ENCODE results near the gene LRRC19.
A peak's percentile ranks its signal among the peaks of the same experiment; 100 is the strongest.

The LRRC19 gene

DNA sequence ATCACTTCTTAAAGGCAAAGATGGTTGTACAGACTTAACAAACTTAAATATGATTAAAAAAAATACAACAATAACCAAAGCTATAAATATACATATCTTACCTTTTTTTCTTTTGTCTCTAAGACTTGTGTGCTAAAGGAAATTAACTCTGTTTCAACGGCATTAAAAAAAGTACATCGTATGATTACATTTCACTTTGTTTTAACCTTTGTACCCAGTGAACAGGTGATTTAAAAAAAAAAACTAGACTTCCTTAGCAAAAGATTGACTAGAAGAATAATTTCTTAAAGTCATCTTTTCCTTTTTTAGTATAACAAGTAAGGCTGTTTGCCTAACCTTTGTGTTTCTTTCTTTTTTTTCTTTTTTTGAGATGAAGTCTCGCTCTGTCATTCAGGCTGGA lies at the start of gene LRRC19:
LRRC19 (minus strand) TSS at position 182 of the 400 bp plus-strand sequence. CDS start 5,978 bp downstream, outside the sequence.
- Histone ChIP-seq H3K27ac (no peak within 1 kb of the TSS), H3K4me3 (no peak within 1 kb of the TSS)

DNA sequence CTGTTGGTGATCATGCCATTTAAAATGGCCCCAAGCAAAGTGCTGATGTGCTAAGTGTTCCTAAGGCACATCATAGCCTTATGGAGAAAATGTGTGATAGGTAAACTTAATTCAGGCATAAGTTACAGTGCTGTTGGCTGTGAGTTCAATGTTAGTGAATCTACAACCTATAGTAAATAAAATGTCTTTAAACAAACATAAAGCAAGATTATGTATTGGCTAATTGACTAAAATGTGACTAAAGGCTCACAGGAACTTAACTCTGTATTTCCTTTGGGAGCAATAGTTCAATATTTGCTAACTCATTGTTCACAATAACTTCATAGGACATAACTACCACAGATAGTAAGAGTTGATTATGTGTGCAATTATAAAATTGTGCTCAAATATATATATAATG lies 49.4 kb upstream of the LRRC19 start:
- no peak overlapping the region for H3K4me3 ChIP-seq
- H3K27ac ChIP-seq: no peak overlapping the region

DNA sequence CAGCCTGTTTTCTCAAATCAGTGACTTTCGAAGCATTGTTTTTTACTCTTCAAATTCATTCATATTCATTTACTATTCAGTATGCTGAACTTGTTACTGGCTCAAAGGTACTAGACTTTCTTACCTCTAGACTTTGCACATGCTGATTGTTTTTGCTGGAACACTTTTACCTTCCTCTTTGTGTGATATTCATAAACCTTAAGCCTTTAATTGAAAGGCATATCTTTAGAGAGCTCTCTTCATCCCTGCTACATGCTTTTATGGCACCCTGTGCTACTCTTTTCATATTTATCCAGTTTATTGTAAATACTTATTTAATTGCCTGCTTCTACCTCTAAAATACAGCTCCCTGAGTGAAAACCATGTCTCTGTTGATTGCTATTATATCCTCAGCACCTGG lies 48.7 kb upstream of the LRRC19 start:
- no peak overlapping the region for H3K27ac ChIP-seq
- H3K4me3 ChIP-seq: no peak overlapping the region

DNA sequence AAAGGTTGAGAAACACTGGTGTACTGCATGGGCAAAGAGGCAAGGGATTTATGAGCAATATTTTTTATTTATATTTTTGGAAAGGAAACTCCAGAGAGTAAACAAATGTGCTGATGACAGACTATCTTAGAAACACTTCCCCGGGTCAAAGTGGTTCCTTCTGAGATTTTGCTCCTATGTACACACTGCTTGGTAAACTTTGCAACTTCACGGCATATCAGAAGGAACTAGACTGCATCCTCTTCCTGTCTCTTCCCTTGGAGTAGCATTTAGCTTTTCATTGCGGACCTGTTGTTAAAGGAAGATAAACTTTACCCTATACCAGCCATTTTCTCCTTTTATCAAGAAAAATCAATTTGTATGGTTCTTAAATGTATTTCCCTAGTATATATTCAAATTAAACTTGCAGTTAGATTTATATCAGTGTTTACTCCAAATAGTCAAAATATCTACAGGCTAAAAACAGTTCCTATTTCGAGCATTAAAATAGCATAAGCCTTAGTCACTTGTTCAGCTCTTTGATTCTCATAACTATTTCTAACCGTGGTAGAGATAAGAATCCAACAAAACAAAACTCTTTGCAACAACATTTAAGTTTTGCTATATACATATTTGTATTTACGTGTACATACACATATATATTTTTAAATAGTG lies 48.0 kb upstream of the LRRC19 start:
- H3K4me3 ChIP-seq: no peak overlapping the region
- H3K27ac ChIP-seq: no peak overlapping the region

- Histone ChIP-seq H3K27ac (peak overlapping the region in 1 of 21 experiments; percentile 27), H3K4me3 (no peak overlapping the region)
These were observed 41.7 kb upstream of the LRRC19 start for GRCh38 chr9:27047136-27047535.

DNA sequence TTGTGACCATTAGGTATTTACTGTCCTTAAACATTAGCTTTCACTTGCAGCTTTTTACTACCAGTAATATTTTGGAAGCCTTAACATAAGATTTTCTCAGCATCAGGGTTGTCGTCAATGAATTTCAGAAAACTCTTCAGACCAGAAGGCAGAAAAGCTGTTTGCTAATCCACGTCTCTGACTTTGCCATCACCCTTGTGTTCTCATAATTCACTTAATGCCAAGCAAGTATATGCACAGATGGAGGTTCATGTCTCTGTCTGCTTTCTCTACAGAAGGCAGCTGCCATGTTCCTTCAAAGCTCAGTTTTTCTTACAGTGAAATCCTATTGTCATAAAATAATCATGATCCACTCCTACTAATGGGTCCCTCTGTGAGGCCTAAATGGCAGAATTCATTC lies 37.7 kb upstream of the LRRC19 start:
- no peak overlapping the region for H3K4me3 ChIP-seq
- no peak overlapping the region for H3K27ac ChIP-seq

DNA sequence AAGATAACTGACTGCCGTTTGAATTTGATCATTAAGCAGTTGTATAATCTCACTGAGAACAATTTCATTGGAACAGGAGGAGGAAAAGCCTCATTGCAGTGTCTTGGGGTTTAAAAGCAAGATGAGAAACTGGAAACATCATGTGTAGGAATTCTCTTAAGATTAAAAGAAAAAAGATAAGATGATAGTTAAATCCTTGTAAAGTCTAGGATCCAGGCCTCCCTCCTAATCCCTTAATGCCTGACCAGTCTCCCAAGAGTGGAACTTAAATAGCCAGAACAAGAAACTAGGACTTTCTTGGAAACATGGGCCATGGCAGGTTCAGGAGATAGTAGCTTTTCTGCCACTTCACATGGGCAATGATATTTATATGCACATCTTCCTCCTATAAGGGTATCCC lies 37.0 kb upstream of the LRRC19 start:
- H3K27ac ChIP-seq: no peak overlapping the region
- H3K4me3 ChIP-seq: no peak overlapping the region

DNA sequence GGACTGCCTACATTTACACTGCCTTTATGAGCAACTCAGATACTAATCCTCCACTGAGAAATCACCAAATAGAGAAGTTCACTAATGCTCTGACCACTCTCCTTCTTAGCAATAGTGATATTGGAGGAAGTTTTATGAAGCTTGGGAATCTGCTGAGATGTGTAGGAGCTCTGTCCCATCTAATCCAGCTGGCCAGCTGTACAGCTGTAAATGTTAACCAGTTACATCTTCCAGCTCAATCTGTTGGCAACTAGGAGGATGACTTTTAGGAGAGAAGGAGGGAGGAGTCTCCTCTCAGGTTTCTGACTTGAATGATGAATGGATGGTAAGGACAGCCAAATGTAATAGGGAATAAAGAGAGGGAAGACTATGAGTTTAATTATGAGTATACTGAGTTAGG lies 36.3 kb upstream of the LRRC19 start:
- Histone ChIP-seq H3K27ac (no peak overlapping the region), H3K4me3 (no peak overlapping the region)

GRCh38 chr9:27037499-27037898 lies 32.0 kb upstream of the LRRC19 start:
- Histone ChIP-seq H3K4me3 (no peak overlapping the region), H3K27ac (no peak overlapping the region)

DNA sequence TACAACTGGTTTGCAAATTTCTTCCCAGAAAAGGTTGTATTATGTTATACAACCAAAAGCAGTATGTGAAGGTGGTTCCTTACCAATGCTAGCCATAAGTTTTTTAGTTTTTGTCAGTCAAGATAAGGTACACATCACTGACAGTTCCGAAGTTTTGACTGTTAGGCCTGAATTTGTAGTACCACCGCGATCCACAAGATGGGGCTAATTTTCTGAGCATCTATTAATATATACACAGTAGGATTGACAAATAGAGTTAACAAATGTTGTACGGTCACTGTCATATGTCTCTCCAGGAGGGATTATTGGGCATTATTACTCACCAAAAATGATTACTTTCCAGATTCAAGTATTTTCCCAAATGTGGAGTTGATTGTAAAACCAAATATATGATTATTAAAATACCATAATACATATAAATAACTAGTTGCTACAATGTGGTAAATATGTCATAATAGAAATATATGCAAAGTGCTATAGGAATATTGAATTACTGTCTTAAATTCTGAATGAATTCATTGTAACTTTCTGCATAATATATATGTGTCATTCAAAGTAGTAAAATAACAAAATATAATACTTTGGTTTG lies 28.4 kb upstream of the LRRC19 start:
- Histone ChIP-seq H3K4me3 (no peak overlapping the region), H3K27ac (no peak overlapping the region)

GRCh38 chr9:27029186-27029585 lies 23.7 kb upstream of the LRRC19 start:
- no peak overlapping the region for H3K27ac ChIP-seq
- no peak overlapping the region for H3K4me3 ChIP-seq

DNA sequence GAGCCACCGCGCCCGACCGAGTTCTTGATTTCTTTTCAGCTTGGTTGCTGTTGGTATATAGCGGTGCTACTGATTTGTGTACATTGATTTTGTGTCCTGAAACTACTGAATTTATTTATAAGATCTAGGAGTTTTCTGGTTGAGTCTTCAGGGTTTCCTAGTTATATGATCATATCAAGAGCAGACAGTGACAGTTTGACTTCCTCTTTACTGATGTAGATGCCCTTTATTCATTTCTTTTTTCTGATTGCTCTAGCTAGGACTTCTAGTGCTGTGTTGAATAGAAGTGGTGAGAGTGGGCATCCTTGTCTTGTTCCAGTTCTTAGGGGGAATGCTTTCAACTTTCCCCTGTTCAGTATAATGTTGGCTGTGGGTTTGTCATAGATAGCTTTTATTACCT lies 17.4 kb upstream of the LRRC19 start:
- Histone ChIP-seq H3K27ac (no peak overlapping the region), H3K4me3 (no peak overlapping the region)

DNA sequence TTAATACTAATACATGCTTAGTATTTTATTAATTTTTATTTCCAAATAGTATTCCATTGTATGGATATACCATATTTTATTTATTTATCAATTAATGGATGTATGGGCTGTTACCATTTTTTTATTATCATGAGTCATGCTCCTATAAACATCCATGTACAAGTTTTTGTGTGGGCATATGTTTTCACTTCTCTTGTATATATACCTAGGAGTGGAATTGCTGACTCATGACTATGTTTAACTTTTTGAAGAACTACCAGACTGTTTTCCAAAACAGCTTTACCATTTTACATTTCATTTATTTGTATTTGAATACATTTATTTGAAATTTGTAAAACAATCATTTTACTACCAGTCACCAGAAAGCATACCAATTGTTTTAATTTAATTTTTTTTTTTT lies 14.1 kb upstream of the LRRC19 start:
- H3K27ac ChIP-seq: no peak overlapping the region
- no peak overlapping the region for H3K4me3 ChIP-seq

GRCh38 chr9:27003426-27004077 lies 1.9 kb downstream of the LRRC19 start:
- Histone ChIP-seq H3K4me3 (no peak overlapping the region), H3K27ac (no peak overlapping the region)

DNA sequence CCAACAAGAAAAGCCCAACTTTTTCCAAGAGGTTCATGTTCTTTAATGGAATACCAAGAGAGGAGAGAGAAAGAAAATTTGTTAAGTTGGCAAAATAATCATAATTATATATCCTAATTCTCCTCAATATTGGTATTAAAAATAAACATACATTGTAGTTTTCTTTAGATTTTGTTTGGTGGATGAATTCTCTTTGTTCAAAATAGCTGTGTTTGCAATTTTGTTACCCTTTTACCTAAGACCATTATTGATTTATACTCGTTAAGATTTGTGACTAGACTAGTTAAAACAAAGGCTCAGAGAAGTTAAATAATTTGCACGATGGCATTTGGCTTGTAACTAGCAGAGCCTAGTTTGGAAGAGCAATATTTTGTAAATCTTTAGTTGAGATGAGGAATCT lies 9.7 kb downstream of the LRRC19 start:
- Histone ChIP-seq H3K4me3 (no peak overlapping the region), H3K27ac (no peak overlapping the region)

GRCh38 chr9:26983340-26983739 lies 22.1 kb downstream of the LRRC19 start:
- no peak overlapping the region for H3K27ac ChIP-seq

DNA sequence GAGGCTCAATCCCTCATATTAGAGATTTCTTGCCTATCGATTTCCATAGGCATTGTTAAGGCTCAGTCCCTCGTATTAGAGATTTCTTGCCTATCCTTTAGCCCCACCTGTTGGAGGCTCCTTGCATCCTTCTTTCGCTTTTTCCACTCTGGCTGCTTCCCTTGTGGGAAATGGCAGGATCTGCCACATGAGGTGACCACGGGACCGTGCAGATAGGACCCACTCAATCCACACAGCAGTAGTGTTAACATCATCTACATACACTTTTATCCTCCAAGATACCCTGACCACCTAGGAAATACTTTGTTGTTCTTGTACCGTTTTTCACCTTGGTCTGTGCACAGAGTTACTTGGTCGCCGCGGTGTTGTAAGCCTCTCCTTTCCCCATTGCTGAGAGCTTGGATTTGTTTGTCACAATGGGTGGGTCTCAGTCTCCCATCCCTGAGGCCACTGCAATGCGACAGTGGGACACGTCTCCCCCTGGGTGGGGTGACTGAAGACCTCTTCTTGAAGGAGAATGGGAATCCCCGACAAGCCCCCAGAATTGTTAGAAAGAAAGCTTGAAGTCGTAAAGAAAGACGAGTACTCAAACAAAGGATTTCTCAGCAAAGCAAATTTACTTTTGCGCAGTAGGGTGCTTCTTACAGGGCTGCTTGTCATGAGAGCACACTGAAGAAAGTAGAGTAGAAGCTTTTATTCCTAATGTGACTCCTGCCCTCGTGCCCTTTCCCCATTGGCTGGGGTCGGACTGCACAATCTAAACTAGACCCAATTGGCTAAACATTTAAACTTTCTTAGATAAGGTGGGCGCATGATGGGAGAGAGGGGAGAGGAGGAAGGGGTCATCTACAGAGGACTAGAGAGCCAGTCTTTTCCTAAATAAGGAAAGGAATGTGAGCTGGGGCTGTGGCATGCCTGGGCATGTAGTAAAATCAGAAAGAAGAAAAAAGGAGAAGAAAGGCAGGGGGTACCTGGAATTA lies 29.5 kb downstream of the LRRC19 start:
- Histone ChIP-seq H3K27ac (no peak overlapping the region), H3K4me3 (no peak overlapping the region)

More at GRCh38 chr9:26983340-26983739, 22.1 kb downstream of the LRRC19 start:
- H3K4me3 ChIP-seq: no peak overlapping the region

DNA sequence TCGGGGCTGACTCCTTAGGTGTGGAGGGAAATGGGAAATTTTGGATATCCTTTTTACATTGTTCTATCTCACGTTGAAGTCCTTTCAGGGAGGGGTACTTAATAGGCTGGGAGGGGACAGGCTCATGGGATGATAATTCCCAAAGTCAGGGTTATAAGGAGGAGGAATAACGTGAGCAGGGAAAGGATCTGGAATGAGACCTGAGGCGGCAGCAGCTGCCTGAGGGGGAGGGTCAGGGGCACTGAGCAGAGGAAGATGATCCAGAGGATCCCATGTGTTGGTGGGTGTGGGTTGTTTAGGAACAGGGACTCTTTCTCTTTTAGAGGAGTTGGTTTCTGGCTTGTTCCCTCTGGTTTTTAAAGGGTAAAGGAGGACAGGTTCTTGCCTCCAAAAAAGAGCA lies 30.5 kb downstream of the LRRC19 start:
- Histone ChIP-seq H3K4me3 (no peak overlapping the region), H3K27ac (no peak overlapping the region)

DNA sequence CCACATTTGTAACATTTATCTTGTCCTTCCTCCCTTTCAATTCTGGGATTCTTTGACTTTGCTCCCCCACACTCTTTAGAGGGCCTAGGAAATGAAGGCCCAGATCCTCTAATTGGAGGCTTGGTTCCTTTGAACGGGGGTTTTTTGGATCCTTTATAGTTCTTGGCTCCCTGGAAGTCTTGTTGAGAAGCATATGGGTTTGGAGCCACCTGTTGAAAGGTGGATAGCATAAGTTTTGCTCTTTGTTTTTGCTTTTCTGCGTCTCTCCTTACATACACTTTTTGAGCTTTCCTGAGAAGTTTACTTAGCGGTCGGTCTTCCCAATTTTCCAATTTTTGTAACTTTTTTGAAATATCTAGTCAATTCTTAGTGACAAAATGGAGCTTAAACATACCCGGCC lies 31.5 kb downstream of the LRRC19 start:
- no peak overlapping the region for H3K27ac ChIP-seq
- no peak overlapping the region for H3K4me3 ChIP-seq

GRCh38 chr9:26971721-26972120 lies 33.8 kb downstream of the LRRC19 start:
- no peak overlapping the region for H3K4me3 ChIP-seq
- no peak overlapping the region for H3K27ac ChIP-seq
